GM18508 (cell line): ENCODE data around the gene SLC6A12.

Source experiments
- ATAC-seq: cut with Tn5 transposase; IDR thresholded peaks from one replicate; pipeline ENCODE4 v1.9.1; 2021; ENCODE audit warnings: moderate number of reproducible peaks; ENCODE audit not compliant: insufficient read depth, unreplicated experiment

Gene SLC6A12

GRCh38 chr12:147242-147641 is 66.7 kb downstream of the SLC6A12 start:
- ATAC-seq: no peak

- ATAC-seq: no peak
Measured at GRCh38 chr12:145369-145960, 68.5 kb downstream of the SLC6A12 start.

DNA sequence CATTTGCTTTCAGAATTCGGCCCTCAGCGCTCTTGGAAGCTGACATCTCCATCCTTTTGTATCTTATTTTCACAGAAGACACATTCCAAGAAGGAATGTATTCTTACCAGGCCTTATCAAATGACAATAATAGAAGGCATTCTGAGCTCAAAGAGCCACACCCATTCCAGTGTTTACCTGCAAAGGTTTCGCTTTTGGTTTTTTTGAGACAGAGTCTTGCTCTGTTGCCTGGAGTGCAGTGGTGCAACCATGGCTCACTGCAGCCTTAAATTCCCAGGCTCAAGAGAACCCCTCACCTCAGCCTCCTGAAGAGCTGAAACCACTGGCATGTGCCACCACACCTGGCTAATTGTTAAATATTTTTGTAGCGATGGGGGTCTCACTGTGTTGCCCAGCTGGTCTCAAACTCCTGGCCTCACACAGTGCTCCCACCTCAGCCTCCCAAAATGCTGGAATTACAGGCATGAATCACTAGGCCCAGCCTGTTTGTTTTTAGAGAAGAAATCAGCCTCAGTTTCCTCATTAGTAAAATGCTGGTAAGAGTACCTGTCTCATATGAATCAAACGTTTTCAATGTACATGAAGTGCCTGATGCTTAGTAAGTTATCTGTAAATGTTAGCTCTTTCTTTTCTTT is 69.2 kb downstream of the SLC6A12 start:
- ATAC-seq: no peak

DNA sequence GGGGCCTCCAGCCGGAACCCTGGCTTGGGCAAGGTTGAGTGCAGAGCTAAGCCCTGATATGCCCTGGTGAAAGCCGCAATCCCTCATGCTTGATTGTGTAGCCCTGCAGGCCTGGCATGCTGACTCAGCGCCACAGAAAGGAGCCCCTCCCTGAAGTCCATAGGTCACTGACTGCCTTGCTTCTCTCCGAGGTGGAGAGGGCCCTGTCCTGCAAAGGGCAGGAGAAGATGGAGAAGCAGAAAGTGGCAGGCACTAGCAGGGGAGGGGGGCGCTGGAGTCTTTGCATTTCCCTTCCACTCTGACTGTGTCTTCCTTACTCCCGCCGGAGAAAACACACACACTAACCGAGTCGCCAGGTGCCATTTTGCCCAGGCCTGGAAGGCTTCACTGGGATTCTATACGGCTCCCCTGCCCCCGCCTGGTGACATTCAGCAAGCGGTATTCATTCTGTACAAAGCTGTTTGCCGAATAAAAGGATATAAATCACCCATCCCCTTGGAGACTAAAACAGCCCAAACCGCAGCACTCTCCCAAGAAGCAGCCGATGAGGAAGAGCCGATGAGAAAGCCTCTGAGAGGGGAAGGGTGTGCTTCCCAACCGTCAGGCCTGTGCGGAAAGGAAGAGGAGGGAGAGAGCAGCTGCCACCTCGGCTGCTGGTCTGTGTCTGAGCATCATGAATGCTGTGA is 69.8 kb downstream of the SLC6A12 start:
- no peak for ATAC-seq

GRCh38 chr12:140162-140561 is 73.8 kb downstream of the SLC6A12 start:
- no peak for ATAC-seq
